Left renal cortex interstitium (tissue), 4 donors: ENCODE results near the gene STARD6. TPM values are rescaled to one million over a fixed set of nuclear protein-coding genes. Genes with fewer than 3 reads are reported as not detected.
A peak's percentile ranks its signal among the peaks of the same experiment; 100 is the strongest.
"Not testable (repeated sequence)": the region's sequence is repeated elsewhere in the genome, so short reads cannot be mapped to it uniquely, and the experiment has no call there.

Experiments used
- DNase-seq, 4 donors: peaks; one replicate each; pipeline ENCODE4 v3.0.0-alpha.2; 2013; ENCODE audit warnings: low read depth in 4 of 4, low spot score in 2 of 4, missing footprints in 1 of 4
- polyA plus RNA-seq, 4 donors: library from polyadenylated mRNA; unstranded; fragments of 120-200 nt; gene quantifications; one replicate each; pipeline ENCODE4 v1.2.1, GENCODE V29; 2013; ENCODE audit not compliant: insufficient read length in 4 of 4

Gene STARD6
- under 1 TPM; 0.21 to 0.27 (median 0.26) TPM for polyA plus RNA-seq

DNA sequence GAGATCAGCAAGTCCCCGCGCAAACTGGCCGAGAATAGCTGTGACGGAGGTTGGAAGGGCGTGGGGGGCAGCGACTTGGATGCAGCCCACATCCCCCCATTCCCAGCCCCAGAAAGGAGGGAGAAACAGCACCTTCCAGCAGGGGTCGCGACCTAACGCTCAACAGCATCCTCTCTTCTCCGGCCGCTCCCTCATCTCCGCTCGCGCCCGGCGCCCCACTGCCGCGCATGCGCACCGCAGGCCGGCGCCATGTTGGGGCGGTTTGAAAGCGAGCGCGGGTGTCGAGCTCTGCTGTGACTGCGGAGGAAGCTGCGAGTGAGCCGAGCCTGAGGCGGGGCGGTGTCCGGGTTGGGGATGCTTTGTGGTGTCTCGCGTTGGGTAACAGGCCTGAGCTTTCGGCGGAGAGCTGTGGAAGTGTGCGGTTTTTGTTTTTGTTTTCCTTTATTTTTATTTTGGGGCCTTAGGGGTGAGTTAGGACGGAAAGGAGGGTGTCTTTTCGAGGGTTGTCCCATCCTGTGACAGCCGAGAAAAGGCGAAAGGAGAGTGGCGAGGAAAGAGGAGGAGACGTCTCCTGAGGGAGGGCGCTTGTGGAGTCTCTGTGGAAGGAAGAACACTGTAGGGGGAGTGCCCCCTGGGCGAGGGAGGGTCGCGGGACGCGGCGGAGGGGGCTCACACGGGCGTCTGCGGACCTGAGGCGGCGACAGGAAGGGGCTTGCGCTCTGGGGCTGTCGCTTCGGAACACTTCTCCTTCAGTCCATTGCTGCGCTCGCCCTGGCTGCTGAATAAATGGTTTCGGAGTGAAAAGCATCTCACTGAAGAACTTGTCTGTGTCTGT lies at the start of gene STARD6, which contains the start of gene C18orf54:
STARD6 (minus strand) TSS at position 199 of the 835 bp plus-strand sequence. CDS start 3,285 bp downstream, outside the sequence.
C18orf54 (plus strand) TSS at position 247 of the 835 bp plus-strand sequence. CDS start 2,667 bp downstream, outside the sequence.
- peak; percentile 79 to 85 (median 83) for DNase-seq

DNA sequence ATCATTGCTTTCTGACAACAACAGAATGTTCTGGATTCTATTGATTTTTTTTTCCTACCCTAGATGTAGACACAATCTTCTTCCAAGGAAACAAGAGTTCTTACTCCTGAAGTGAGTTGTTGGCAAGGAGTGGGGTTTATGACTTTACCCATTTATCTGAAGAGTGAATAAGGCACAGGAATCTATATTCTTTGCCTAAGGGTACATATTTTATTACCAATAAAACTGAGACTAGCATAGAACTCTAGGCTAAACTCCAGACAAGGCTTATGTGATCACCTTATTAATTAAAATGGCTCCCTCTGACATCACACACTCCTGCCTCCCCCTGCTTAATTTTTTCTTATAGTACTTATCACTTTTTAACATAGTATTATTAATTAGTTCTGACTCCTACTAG lies 47.6 kb upstream of the STARD6 start:
- DNase-seq, result no peak

DNA sequence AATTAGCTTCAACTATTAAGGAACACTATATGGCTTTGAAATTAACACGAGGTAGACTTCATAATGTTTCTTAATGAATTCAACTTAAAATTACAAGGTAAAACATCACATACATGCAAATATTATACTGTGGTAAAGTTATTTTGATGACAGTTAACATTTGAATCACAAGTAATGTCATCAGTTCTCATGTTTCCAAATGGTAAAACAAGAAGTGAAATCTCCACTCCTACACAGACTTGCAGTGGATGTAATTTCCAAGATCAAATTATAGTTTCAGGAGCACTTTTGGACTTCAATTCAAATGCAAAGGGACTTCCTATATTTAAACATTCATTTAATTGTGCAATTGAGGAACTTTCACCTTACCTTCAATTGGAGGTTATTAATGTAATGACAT lies 39.1 kb upstream of the STARD6 start:
- no peak for DNase-seq

- DNase-seq, result no peak
These were observed 36.1 kb upstream of the STARD6 start for GRCh38 chr18:54393648-54394294.

DNA sequence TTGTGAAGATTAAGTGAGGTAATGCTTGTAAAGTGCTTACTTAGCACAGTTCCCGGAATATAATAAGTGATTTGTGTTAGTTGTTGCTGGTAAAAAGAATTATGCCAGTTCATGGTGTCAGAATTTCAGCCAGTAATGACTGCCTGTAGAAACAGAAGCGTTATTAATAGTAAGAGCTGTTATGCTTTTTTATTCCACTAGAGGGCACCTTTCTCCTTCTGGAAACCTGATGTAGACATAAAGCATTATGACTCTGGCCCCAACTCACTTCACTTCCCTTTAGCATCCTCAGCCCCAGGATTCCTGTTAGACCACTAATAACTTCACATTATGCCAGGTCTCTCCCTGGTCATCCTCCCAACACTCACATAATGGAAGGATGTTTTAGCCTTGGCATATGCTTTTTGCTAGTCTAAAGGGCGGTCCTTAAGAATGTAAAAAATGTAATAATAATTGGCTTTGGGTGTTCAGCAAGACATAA lies 34.9 kb upstream of the STARD6 start:
- DNase-seq, result peak in 3 of 4 donors; percentile 22 to 58 (median 49)

DNA sequence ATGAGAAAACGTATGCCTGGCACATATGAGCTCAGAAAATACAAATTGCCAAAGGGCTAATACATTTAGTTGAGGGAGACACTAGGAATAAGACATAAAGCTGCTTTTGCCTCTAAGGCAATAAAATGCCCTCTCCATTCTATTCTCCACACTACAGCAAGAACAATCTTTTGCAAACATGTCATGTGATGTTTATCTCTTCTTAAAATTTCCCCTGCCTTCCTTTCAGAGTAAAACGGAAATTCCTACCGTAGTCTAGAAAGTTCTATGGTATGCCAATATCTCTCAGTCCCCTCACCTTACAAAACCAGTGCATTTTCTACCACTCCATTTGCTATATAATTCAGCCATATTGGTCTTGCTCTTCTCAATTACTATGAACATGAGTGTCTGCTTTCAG lies 33.2 kb upstream of the STARD6 start:
- DNase-seq, result no peak

DNA sequence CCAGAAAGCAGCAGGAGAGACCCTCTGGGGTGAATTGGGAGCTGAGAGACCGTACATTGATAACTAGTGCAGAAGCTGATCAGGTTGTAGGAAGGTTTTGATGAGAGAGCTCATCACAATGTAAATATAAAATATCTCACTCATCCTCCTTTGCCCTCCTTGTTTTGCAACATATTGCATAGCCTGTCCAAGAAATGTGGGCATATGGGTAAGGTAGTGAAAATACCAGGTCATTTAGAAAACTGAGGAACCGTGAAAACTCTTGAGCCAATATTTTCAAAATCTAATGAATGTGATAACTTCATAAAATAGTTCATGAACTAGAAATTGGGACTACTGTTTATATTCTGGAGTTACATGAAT lies 31.5 kb upstream of the STARD6 start:
- no peak for DNase-seq

DNA sequence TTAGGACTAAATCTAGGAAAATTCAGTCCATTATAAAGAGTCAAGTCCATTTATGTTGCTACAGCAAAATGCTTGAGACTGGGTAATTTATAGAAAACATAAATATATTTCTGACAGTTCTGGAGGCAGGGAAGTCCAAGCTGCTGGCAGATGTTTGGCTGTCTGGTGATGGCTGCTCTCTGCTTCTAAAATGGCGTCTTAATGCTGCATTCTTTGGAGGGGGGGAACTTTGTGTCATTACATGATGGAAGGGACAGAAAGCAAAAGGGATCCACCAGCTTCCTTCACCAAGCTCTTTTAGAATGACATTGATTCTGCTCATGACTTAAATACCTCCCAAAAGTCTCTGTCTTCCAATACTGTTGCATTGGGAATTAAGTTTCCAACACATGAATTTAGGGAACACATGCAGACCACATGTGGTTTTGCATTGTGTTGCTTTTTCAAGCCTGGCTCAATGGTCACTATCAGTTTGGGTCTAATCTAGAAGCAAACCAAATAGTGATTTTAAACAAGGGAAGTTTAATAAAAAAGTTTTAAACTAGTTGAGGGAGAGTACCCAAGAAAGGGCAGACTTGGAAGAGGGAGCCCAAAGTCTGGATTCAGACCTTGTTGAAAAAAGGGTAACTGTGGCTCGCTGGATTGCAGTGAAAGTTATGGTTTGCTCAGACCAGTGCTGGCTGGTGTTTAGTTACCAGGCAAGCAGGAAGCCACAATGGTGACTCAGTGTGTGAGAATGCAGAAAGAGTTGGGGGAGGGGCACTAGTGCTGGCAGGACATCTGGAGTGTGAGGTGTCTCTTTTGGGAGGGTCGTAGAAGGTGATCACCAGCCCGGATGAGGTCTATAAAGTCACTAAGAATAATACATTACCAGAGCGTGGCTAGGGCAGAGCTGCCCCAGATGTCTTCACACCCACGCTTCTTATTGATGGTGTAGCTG lies 30.8 kb upstream of the STARD6 start:
- DNase-seq, result no peak

DNA sequence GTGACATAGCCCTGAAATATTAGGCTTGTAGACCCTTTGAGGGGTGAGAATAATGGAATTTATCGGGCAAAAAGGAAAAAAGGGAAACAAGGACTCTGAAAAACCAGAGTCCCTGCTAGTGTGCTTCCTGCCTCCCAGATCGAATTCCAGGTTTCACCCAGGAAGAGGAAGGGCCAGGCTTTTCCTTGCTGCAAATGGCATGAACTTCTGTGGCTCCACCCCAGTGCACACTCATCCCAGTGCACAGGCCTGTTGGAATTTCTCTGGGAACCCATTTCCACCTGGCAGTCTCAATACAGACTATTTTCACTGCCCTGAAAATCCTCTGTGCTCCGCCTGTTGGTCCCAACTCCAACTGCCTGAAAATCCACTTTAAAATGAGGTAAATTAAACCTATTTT lies 30.0 kb upstream of the STARD6 start:
- no peak for DNase-seq

- DNase-seq, result not testable (repeated sequence)
These were observed 29.3 kb upstream of the STARD6 start for GRCh38 chr18:54386800-54387495.

- no peak for DNase-seq
These were observed 28.4 kb upstream of the STARD6 start for GRCh38 chr18:54386043-54386442.

- no peak for DNase-seq
These were observed 25.1 kb upstream of the STARD6 start for GRCh38 chr18:54382733-54383252.

DNA sequence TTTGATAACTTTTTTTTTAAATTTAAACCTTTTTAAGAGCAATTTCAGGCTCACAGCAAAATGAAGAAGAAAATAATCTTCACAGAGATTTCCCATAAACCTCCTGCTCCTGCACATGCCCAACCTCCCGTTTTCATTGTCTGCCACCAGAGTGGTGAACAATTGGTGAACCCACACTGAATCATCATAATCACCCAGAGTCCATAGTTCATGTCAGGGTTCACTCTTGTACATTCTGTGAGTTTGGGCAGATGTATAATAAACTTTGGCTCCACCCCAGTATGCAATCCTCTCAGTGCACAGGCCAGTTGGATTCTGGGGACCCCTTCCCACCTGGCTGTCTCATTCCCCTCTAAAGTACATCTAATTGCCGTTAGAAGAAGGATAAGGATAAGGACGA lies 24.4 kb upstream of the STARD6 start:
- no peak for DNase-seq

- no peak for DNase-seq
These were observed 24.0 kb upstream of the STARD6 start for GRCh38 chr18:54381640-54382039.

DNA sequence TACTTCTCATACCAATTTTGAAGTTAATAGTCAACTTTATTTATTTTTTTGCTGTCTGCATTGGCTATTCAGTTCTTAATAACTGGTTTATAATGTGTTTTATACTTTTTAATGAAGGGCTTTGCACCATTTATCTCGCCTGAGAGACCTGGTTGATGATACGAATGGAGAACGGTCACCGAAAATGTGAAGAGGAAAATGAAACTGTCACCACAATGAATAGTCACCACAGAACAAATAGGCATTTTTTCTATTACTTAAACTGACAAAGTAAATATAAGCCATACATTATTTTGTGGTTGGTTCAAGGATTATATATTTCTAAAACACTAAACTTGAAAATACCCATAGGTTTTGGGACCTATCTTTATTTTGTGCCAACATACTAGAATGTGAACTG lies 20.4 kb upstream of the STARD6 start:
- no peak for DNase-seq

DNA sequence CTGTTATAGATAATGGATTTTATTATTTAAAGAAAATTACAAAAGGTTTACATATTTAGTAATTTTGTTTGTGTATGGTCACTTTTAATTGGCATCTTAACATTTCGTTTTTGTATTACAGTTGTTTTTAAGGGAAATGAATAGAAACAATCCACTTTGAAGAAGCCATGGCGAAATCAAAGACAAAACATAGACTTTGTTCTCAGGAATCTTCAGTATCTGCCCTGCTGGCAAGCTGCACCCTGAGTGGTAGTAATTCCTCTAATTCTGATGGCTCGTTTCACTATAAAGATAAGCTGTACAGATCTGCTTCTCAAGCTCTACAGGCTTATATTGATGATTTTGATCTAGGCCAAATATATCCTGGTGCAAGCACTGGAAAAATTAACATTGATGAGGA lies 2.7 kb upstream of the STARD6 start:
- DNase-seq, result no peak

DNA sequence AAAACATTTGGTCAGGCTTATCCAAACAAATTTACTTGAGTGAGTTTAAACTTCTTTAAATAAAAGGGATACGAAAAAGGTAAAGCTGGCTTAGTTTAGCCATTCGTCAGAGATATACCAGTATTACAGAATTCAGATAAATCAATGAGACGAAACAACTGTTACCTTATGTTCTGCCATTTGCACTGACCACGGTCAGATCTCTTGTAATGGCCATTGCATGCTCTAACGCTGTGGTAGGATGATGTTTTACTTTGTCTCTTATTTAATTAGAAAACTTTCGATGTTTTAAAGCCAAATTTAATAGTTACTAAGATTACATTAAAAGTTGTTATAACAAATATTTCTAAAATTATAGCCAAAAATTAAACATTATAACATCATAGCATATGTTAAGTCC lies 1.6 kb upstream of the STARD6 start:
- no peak for DNase-seq

DNA sequence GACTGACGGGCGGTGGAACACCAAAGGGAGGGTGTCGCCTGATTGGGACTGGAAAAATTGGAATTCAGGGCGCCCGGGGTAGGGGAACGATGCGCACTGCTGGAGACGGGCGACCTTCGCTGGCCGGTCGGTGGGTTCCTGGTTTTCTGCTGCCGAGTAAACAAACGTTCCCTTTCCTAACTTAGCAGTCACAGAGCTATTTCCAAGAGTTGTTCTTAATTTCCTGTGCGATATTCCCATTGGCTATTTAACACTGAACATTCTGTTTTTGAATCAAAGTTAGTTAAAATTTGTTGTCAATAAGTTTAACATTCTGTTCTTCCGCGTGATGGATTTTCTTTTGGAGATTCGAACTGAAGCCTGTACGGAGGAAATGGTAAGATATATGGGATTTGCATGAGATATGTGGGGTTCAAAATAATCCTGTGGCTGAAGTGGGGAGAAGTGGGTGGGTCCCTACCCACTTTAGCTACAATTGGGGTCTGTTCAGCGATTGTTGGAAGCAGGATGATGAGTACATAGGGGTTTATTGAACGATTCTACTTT lies 910 bp upstream of the STARD6 start:
- DNase-seq, result peak in 3 of 4 donors; percentile 19 to 54 (median 53)

GRCh38 chr18:54357082-54357659 lies 487 bp downstream of the STARD6 start:
- peak in 3 of 4 donors; percentile 18 to 34 (median 27) for DNase-seq
